Neural cell (in vitro differentiated cells): ENCODE data around the gene EPB41L2. TPM values are rescaled to one million over a fixed set of nuclear protein-coding genes. Genes with fewer than 3 reads are reported as not detected.
"Not testable (repeated sequence)": the region's sequence is repeated elsewhere in the genome, so short reads cannot be mapped to it uniquely, and the experiment has no call there.

Source experiments
- H2AFZ ChIP-seq: fragments of 200-600, 300-800 bp; sonication (generic), shearing (Covaris generic); 2 replicates; pipeline ENCODE4 v1.6.0; 2014; ENCODE audit warnings: low read depth, mild to moderate bottlenecking, antibody characterized with exemption, low read length, moderate library complexity
- H3F3A ChIP-seq: fragments of 200-600 bp; shearing (Covaris generic); 2 replicates; pipeline ENCODE4 v1.6.1; 2016; ENCODE audit warnings: mild to moderate bottlenecking, moderate library complexity, mixed read lengths, antibody characterized with exemption, low read length; ENCODE audit not compliant: insufficient read depth, poor library complexity, severe bottlenecking
- H3K27ac ChIP-seq: fragments of 200-600, 300-800 bp; sonication (generic), shearing (Covaris generic); 2 replicates; pipeline ENCODE4 v1.5.1; 2014; ENCODE audit warnings: mild to moderate bottlenecking, low read length, moderate library complexity
- H3K27me3 ChIP-seq: fragments of 300-800, 200-600 bp; sonication (generic), shearing (Covaris generic); 2 replicates; pipeline ENCODE4 v1.6.0; 2014; ENCODE audit warnings: mild to moderate bottlenecking, low read depth, low read length, moderate library complexity; ENCODE audit not compliant: insufficient read depth
- H3K36me3 ChIP-seq: fragments of 300-800, 200-600 bp; sonication (generic), shearing (Covaris generic); 2 replicates; pipeline ENCODE4 v1.5.1; 2014; ENCODE audit warnings: mild to moderate bottlenecking, antibody characterized with exemption, low read length, moderate library complexity; ENCODE audit not compliant: insufficient read depth
- H3K4me2 ChIP-seq: fragments of 300-800, 200-600 bp; sonication (generic), shearing (Covaris generic); 2 replicates; pipeline ENCODE4 v1.6.0; 2014; ENCODE audit warnings: mild to moderate bottlenecking, low read length
- H3K4me3 ChIP-seq: fragments of 300-800, 200-600 bp; sonication (generic), shearing (Covaris generic); 2 replicates; pipeline ENCODE4 v1.5.1; 2014; ENCODE audit warnings: mild to moderate bottlenecking, low read length, moderate library complexity
- H3K79me2 ChIP-seq: fragments of 200-600 bp; shearing (Covaris generic); replicated peaks from 2 replicates; pipeline ENCODE4 v1.6.0; 2014; ENCODE audit warnings: mild to moderate bottlenecking, low read length, moderate library complexity; ENCODE audit not compliant: insufficient read depth
- H3K9ac ChIP-seq: fragments of 300-800, 200-600 bp; sonication (generic), shearing (Covaris generic); 2 replicates; pipeline ENCODE4 v1.6.1; 2016; ENCODE audit warnings: mild to moderate bottlenecking, low read length, mixed read lengths
- H3K9me2 ChIP-seq: fragments of 200-600 bp; shearing (Covaris generic); 2 replicates; pipeline ENCODE4 v1.6.1; 2016; ENCODE audit warnings: mild to moderate bottlenecking, low read length, mixed read lengths; ENCODE audit not compliant: insufficient read depth
- H3K9me3 ChIP-seq: fragments of 200-600, 300-800 bp; sonication (generic), shearing (Covaris generic); 2 replicates; pipeline ENCODE4 v1.6.1; 2016; ENCODE audit warnings: mild to moderate bottlenecking, mixed run types, low read length, moderate library complexity, mixed read lengths
- H4K20me1 ChIP-seq: fragments of 200-600 bp; shearing (Covaris generic); 2 replicates; pipeline ENCODE4 v1.6.1; 2016; ENCODE audit warnings: mild to moderate bottlenecking, mixed run types; ENCODE audit not compliant: insufficient read depth
- CTCF ChIP-seq: fragments of 450-650 bp; IDR thresholded peaks from 2 replicates; pipeline ENCODE4 v1.5.1; 2014; ENCODE audit warnings: antibody characterized with exemption, mild to moderate bottlenecking, moderate library complexity; ENCODE audit not compliant: poor library complexity, severe bottlenecking
- EP300 ChIP-seq: fragments of 450-650 bp; conservative IDR thresholded peaks from 2 replicates; pipeline ENCODE4 v1.6.1; 2014; ENCODE audit warnings: antibody characterized with exemption, mild to moderate bottlenecking, moderate library complexity; ENCODE audit not compliant: poor library complexity, severe bottlenecking
- EZH2 ChIP-seq: fragments of 200-600, 300-800 bp; shearing (Covaris generic), sonication (generic); IDR thresholded peaks from 2 replicates; pipeline ENCODE4 v1.6.1; 2014; ENCODE audit warnings: antibody characterized with exemption, low read length, borderline replicate concordance, mild to moderate bottlenecking; ENCODE audit not compliant: insufficient read depth, poor library complexity, severe bottlenecking
- MXI1 ChIP-seq: fragments of 450-650 bp; conservative IDR thresholded peaks from 2 replicates; pipeline ENCODE4 v1.6.1; 2014; ENCODE audit warnings: antibody characterized with exemption, mild to moderate bottlenecking; ENCODE audit not compliant: poor library complexity, severe bottlenecking
- POLR2AphosphoS5 ChIP-seq: IDR thresholded peaks from 2 replicates; pipeline ENCODE4 v1.6.1; 2012
- RAD21 ChIP-seq: fragments of 450-650 bp; conservative IDR thresholded peaks from 2 replicates; pipeline ENCODE4 v1.6.1; 2014; ENCODE audit warnings: antibody characterized with exemption, mild to moderate bottlenecking, moderate library complexity
- REST ChIP-seq: IDR thresholded peaks from 2 replicates; pipeline ENCODE4 v1.6.1; 2012; ENCODE audit warnings: borderline replicate concordance
- SMC3 ChIP-seq: fragments of 450-650 bp; conservative IDR thresholded peaks from 2 replicates; pipeline ENCODE4 v1.6.1; 2014; ENCODE audit warnings: antibody characterized with exemption, mild to moderate bottlenecking, moderate library complexity; ENCODE audit not compliant: poor library complexity
- TAF1 ChIP-seq: IDR thresholded peaks from 2 replicates; pipeline ENCODE4 v1.6.1; 2012; ENCODE audit warnings: low read depth
- polyA plus RNA-seq: library from polyadenylated mRNA; depleted of rRNA; stranded (reverse); fragments of >200 nt; gene quantifications from 2 replicates; pipeline ENCODE4 v1.2.3, GENCODE V29; 2014

EPB41L2 gene
- polyA plus RNA-seq, 1 donor from 2014 or later, result 13.5 TPM

DNA sequence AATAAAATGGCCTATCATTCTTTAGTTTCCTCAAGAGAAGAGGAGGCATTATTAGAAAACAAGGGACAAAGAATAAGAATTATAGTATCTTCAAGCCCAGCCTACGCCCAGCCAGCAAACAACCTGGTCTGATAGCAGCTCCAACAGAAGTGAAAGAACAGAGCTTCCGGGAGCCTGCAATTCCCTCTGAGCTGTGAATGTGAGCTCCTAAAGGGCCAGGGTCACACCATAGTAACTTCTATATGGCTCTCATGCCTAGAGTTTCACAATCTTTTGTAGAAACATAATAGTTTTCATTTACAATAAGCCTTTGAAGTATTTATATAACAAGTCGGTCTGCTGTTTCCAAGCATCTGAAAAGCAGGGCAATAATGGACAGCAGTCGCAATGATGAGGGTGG is 119.3 kb downstream of the EPB41L2 start:
- H3K27ac ChIP-seq, result no peak overlapping the region
- H4K20me1 ChIP-seq, result no peaks in the 10 kb centered on the region
- no peak overlapping the region for H3K4me2 ChIP-seq
- no peaks in the 10 kb centered on the region for H3K27me3 ChIP-seq
- no peaks in the 10 kb centered on the region for H3K79me2 ChIP-seq
- no peak overlapping the region for H2AFZ ChIP-seq
- no peaks in the 10 kb centered on the region for H3K9me3 ChIP-seq
- no peak for TF ChIP-seq REST
- no peak for TF ChIP-seq POLR2AphosphoS5
- TF ChIP-seq EZH2, result no peak
- no peak for TF ChIP-seq EP300
- TF ChIP-seq RAD21, result no peak
- TF ChIP-seq CTCF, result no peak
- no peak for TF ChIP-seq SMC3
- TF ChIP-seq MXI1, result no peak
- no peak for TF ChIP-seq TAF1
- H3K9ac ChIP-seq, result no peak overlapping the region
- no peak overlapping the region for H3K4me3 ChIP-seq
- H3F3A ChIP-seq, result no peaks in the 10 kb centered on the region
- H3K36me3 ChIP-seq, result no peaks in the 10 kb centered on the region
- no peaks in the 10 kb centered on the region for H3K9me2 ChIP-seq

DNA sequence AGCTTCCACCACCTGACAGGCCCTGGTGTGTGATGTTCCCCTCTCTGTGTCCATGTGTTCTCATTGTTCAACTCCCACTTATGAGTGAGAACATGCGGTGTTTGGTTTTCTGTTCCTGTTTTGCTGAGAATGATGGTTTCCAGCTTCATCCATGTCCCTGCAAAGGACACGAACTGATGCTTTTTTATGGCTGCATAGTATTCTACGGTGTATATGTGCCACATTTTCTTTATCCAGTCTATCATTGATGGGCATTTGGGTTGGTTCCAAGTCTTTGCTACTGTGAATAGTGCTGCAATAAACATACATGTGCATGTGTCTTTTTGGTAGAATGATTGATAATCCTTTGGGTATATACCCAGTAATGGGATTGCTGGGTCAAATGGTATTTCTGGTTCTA is 120.3 kb downstream of the EPB41L2 start:
- H3K79me2 ChIP-seq, H3K9ac ChIP-seq, H2AFZ ChIP-seq, H3K27me3 ChIP-seq, H3K4me3 ChIP-seq, H3K27ac ChIP-seq, H3K9me3 ChIP-seq, H4K20me1 ChIP-seq, H3K9me2 ChIP-seq, H3K36me3 ChIP-seq, H3F3A ChIP-seq, H3K4me2 ChIP-seq: not testable (repeated sequence)

GRCh38 chr6:130937942-130938604 is 125.0 kb downstream of the EPB41L2 start:
- no peak overlapping the region for H3K9ac ChIP-seq
- H3K79me2 ChIP-seq, result no peaks in the 10 kb centered on the region
- no peak overlapping the region for H3K4me2 ChIP-seq
- TF ChIP-seq EP300, result no peak
- no peak for TF ChIP-seq CTCF
- TF ChIP-seq SMC3, result no peak
- H2AFZ ChIP-seq, result no peak overlapping the region
- H3K9me3 ChIP-seq, result no peaks in the 10 kb centered on the region
- H3K36me3 ChIP-seq, result no peaks in the 10 kb centered on the region
- H3K27me3 ChIP-seq, result no peaks in the 10 kb centered on the region
- no peak overlapping the region for H3K4me3 ChIP-seq
- H3F3A ChIP-seq, result no peaks in the 10 kb centered on the region
- H3K27ac ChIP-seq, result no peak overlapping the region
- H3K9me2 ChIP-seq, result no peaks in the 10 kb centered on the region
- H4K20me1 ChIP-seq, result no peaks in the 10 kb centered on the region
